ENCODE data around the gene FBXL7.

The FBXL7 gene

GRCh38 chr5:15492545-15492944 is 7.4 kb upstream of the FBXL7 start:
- ATAC-seq (no peak), DNase-seq (no peak)
- no peak overlapping the region for H3K4me3 Mint-ChIP-seq
- H3K27ac Mint-ChIP-seq: no peak overlapping the region
- H3K4me1 Mint-ChIP-seq: no peaks in the 10 kb centered on the region
- H3K9me3 Mint-ChIP-seq: peaks cover 0 to 25% of the 10 kb centered on the region in 2 donors
- peaks cover 3% of the 10 kb centered on the region for H3K27me3 Mint-ChIP-seq

GRCh38 chr5:15493501-15493900 is 6.5 kb upstream of the FBXL7 start:
- ATAC-seq (no peak), DNase-seq (no peak)
- H3K27me3 Mint-ChIP-seq: peaks cover 12% of the 10 kb centered on the region
- no peak overlapping the region for H3K27ac Mint-ChIP-seq
- no peak overlapping the region for H3K4me3 Mint-ChIP-seq
- no peaks in the 10 kb centered on the region for H3K4me1 Mint-ChIP-seq
- peaks cover 0 to 25% of the 10 kb centered on the region in 2 donors for H3K9me3 Mint-ChIP-seq

GRCh38 chr5:15495026-15495425 is 5.0 kb upstream of the FBXL7 start:
- H3K9me3 Mint-ChIP-seq: peaks cover 0 to 24% of the 10 kb centered on the region in 2 donors
- H3K27ac Mint-ChIP-seq: no peak overlapping the region
- no peak for DNase-seq
- peaks cover 22% of the 10 kb centered on the region for H3K27me3 Mint-ChIP-seq
- H3K4me3 Mint-ChIP-seq: no peak overlapping the region
- ATAC-seq: no peak
- no peaks in the 10 kb centered on the region for H3K4me1 Mint-ChIP-seq

- Mint-ChIP-seq H3K27ac (no peak overlapping the region), H3K4me3 (no peak overlapping the region), H3K9me3 (peaks cover 0 to 6% of the 10 kb centered on the region in 2 donors), H3K27me3 (peaks cover 38% of the 10 kb centered on the region), H3K4me1 (no peaks in the 10 kb centered on the region)
- no peak for DNase-seq
- ATAC-seq: no peak
Measured at GRCh38 chr5:15496886-15497285, 3.1 kb upstream of the FBXL7 start.

- no peaks in the 10 kb centered on the region for H3K4me1 Mint-ChIP-seq
- H3K9me3 Mint-ChIP-seq: no peaks in the 10 kb centered on the region
- DNase-seq: no peak
- H3K27ac Mint-ChIP-seq: no peak overlapping the region
- no peak for ATAC-seq
- peaks cover 45% of the 10 kb centered on the region for H3K27me3 Mint-ChIP-seq
- H3K4me3 Mint-ChIP-seq: no peak overlapping the region
Measured at GRCh38 chr5:15500325-15501001, 483 bp downstream of the FBXL7 start.

- H3K9me3 Mint-ChIP-seq: no peaks in the 10 kb centered on the region
- ATAC-seq: no peak
- no peak overlapping the region for H3K27ac Mint-ChIP-seq
- no peak overlapping the region for H3K4me3 Mint-ChIP-seq
- H3K27me3 Mint-ChIP-seq: peaks cover 45% of the 10 kb centered on the region
- DNase-seq: no peak
- H3K4me1 Mint-ChIP-seq: no peaks in the 10 kb centered on the region
Measured at GRCh38 chr5:15501091-15501791, 1.3 kb downstream of the FBXL7 start.

- Mint-ChIP-seq H3K4me3 (no peak overlapping the region), H3K4me1 (no peaks in the 10 kb centered on the region), H3K27ac (peak overlapping the region in 1 of 2 donors; percentile 12), H3K9me3 (no peaks in the 10 kb centered on the region), H3K27me3 (peaks cover 45% of the 10 kb centered on the region)
- DNase-seq (no peak), ATAC-seq (no peak)
Measured at GRCh38 chr5:15502208-15502607, 2.2 kb downstream of the FBXL7 start.

- Mint-ChIP-seq H3K4me3 (no peak overlapping the region), H3K27me3 (peaks cover 15% of the 10 kb centered on the region), H3K4me1 (no peaks in the 10 kb centered on the region), H3K27ac (no peak overlapping the region), H3K9me3 (no peaks in the 10 kb centered on the region)
- ATAC-seq (no peak), DNase-seq (no peak)
Measured at GRCh38 chr5:15506146-15506545, 6.2 kb downstream of the FBXL7 start.

- no peaks in the 10 kb centered on the region for H3K4me1 Mint-ChIP-seq
- peaks cover 7% of the 10 kb centered on the region for H3K27me3 Mint-ChIP-seq
- no peak overlapping the region for H3K4me3 Mint-ChIP-seq
- H3K27ac Mint-ChIP-seq: no peak overlapping the region
- ATAC-seq (no peak), DNase-seq (no peak)
- no peaks in the 10 kb centered on the region for H3K9me3 Mint-ChIP-seq
Measured at GRCh38 chr5:15506897-15507296, 6.9 kb downstream of the FBXL7 start.

- Mint-ChIP-seq H3K27me3 (no peaks in the 10 kb centered on the region), H3K4me1 (no peaks in the 10 kb centered on the region), H3K27ac (no peak overlapping the region), H3K9me3 (no peaks in the 10 kb centered on the region), H3K4me3 (no peak overlapping the region)
- DNase-seq (no peak), ATAC-seq (no peak)
Measured at GRCh38 chr5:15510092-15510491, 10.1 kb downstream of the FBXL7 start.

GRCh38 chr5:15510831-15511230 is 10.9 kb downstream of the FBXL7 start:
- H3K27ac Mint-ChIP-seq: no peak overlapping the region
- ATAC-seq (no peak), DNase-seq (no peak)
- H3K4me3 Mint-ChIP-seq: no peak overlapping the region
- no peaks in the 10 kb centered on the region for H3K4me1 Mint-ChIP-seq
- peaks cover 0 to under 1% of the 10 kb centered on the region in 2 donors for H3K9me3 Mint-ChIP-seq
- no peaks in the 10 kb centered on the region for H3K27me3 Mint-ChIP-seq

GRCh38 chr5:15513431-15513830 is 13.5 kb downstream of the FBXL7 start:
- no peak for DNase-seq

GRCh38 chr5:15513911-15514310 is 13.9 kb downstream of the FBXL7 start:
- DNase-seq (no peak), ATAC-seq (no peak)
- H3K9me3 Mint-ChIP-seq: peaks cover 5 to 23% of the 10 kb centered on the region in 2 donors
- H3K4me1 Mint-ChIP-seq: no peaks in the 10 kb centered on the region
- no peak overlapping the region for H3K4me3 Mint-ChIP-seq
- no peak overlapping the region for H3K27ac Mint-ChIP-seq
- H3K27me3 Mint-ChIP-seq: peaks cover 6% of the 10 kb centered on the region

More at GRCh38 chr5:15513431-15513830, 13.5 kb downstream of the FBXL7 start:
- no peaks in the 10 kb centered on the region for H3K4me1 Mint-ChIP-seq
- H3K27ac Mint-ChIP-seq: no peak overlapping the region
- H3K27me3 Mint-ChIP-seq: peaks cover 6% of the 10 kb centered on the region
- no peak overlapping the region for H3K4me3 Mint-ChIP-seq
- peaks cover 5 to 21% of the 10 kb centered on the region in 2 donors for H3K9me3 Mint-ChIP-seq
- ATAC-seq: no peak

- Mint-ChIP-seq H3K4me3 (no peak overlapping the region), H3K4me1 (no peaks in the 10 kb centered on the region), H3K27ac (no peak overlapping the region), H3K27me3 (peaks cover 6% of the 10 kb centered on the region), H3K9me3 (peaks cover 5 to 23% of the 10 kb centered on the region in 2 donors)
- no peak for DNase-seq
- ATAC-seq: no peak
Measured at GRCh38 chr5:15515229-15515628, 15.2 kb downstream of the FBXL7 start.

GRCh38 chr5:15516486-15516885 is 16.5 kb downstream of the FBXL7 start:
- no peaks in the 10 kb centered on the region for H3K4me1 Mint-ChIP-seq
- ATAC-seq (no peak), DNase-seq (no peak)
- peaks cover 6% of the 10 kb centered on the region for H3K27me3 Mint-ChIP-seq
- H3K4me3 Mint-ChIP-seq: no peak overlapping the region
- peaks cover 5 to 23% of the 10 kb centered on the region in 2 donors for H3K9me3 Mint-ChIP-seq
- no peak overlapping the region for H3K27ac Mint-ChIP-seq

GRCh38 chr5:15518786-15519185 is 18.8 kb downstream of the FBXL7 start:
- no peak for ATAC-seq
- Mint-ChIP-seq H3K27ac (no peak overlapping the region), H3K27me3 (peaks cover 6% of the 10 kb centered on the region), H3K4me1 (no peaks in the 10 kb centered on the region), H3K4me3 (no peak overlapping the region), H3K9me3 (peaks cover 5 to 23% of the 10 kb centered on the region in 2 donors)
- no peak for DNase-seq

All from stimulated activated naive CD8-positive, alpha-beta T cell treated with anti-CD3 and anti-CD28 coated beads, Interleukin-15, amount 100 ng/mL, for 72 hours (primary cell).